A204.1 (cell line): Measurements from ENCODE around the gene RAB18.
"Not testable (repeated sequence)": the region's sequence is repeated elsewhere in the genome, so short reads cannot be mapped to it uniquely, and the experiment has no call there.

Experiments used
- FAIRE-seq: peaks from 2 replicates; lab custom pipeline; 2012; peaks lifted over from hg19 to GRCh38; lab: Jason Lieb, UNC

Gene RAB18

GRCh38 chr10:27547047-27547446 lies 42.9 kb downstream of the RAB18 start:
- no peak for FAIRE-seq

- FAIRE-seq, result no peak
These were observed 43.4 kb downstream of the RAB18 start for GRCh38 chr10:27547482-27547881.

GRCh38 chr10:27550823-27551222 lies 46.7 kb downstream of the RAB18 start:
- no peak for FAIRE-seq

GRCh38 chr10:27558612-27559020 lies 54.5 kb downstream of the RAB18 start:
- peak; percentile 32 for FAIRE-seq

- FAIRE-seq, result no peak
These were observed 57.2 kb downstream of the RAB18 start for GRCh38 chr10:27561334-27561733.

- FAIRE-seq, result no peak
These were observed 60.3 kb downstream of the RAB18 start for GRCh38 chr10:27564398-27564797.

- no peak for FAIRE-seq
These were observed 60.8 kb downstream of the RAB18 start for GRCh38 chr10:27564880-27565279.

- no peak for FAIRE-seq
These were observed 64.4 kb downstream of the RAB18 start for GRCh38 chr10:27568196-27569175.

GRCh38 chr10:27569946-27570345 lies 65.8 kb downstream of the RAB18 start:
- no peak for FAIRE-seq

- FAIRE-seq, result not testable (repeated sequence)
These were observed 72.9 kb downstream of the RAB18 start for GRCh38 chr10:27577038-27577437.

GRCh38 chr10:27578316-27578715 lies 74.2 kb downstream of the RAB18 start:
- FAIRE-seq, result no peak

- no peak for FAIRE-seq
These were observed 77.1 kb downstream of the RAB18 start for GRCh38 chr10:27581225-27581624.

GRCh38 chr10:27584302-27584701 lies 80.2 kb downstream of the RAB18 start:
- no peak for FAIRE-seq
